Natural killer cell (primary cell): Measurements from ENCODE around the gene SETDB1. TPM values are rescaled to one million over a fixed set of nuclear protein-coding genes. Genes with fewer than 3 reads are reported as not detected.

ENCODE experiments used
- ATAC-seq, 3 donors: fragments of 150-1000 bp in 2 of 3; fragments of 200-7000 bp in 1 of 3; cut with Tn5 transposase; 1 replicate in 1 of 3; 2 replicates in 2 of 3; pipeline ENCODE4 v1.10.0; 2021; ENCODE audit warnings: mild to moderate bottlenecking in 2 of 3, moderate library complexity in 2 of 3
- DNase-seq, 2 donors: peaks; one replicate each; pipeline versions ENCODE4 v3.0.0 to v3.0.0-alpha.2; 2013 to 2021; ENCODE audit warnings: mixed read lengths in 1 of 2
- H3K27ac ChIP-seq: one replicate; pipeline ENCODE4 v1.5.1; 2013; ENCODE audit warnings: mild to moderate bottlenecking, low read length
- H3K27me3 ChIP-seq: one replicate; pipeline ENCODE4 v1.6.1; 2013; ENCODE audit warnings: low read length; ENCODE audit not compliant: control insufficient read depth, insufficient read depth
- H3K36me3 ChIP-seq: one replicate; pipeline ENCODE4 v1.6.1; 2013; ENCODE audit warnings: low read length; ENCODE audit not compliant: control insufficient read depth, insufficient read depth
- H3K4me1 ChIP-seq: one replicate; pipeline ENCODE4 v1.6.1; 2013; ENCODE audit warnings: low read length; ENCODE audit not compliant: control insufficient read depth, insufficient read depth
- H3K4me3 ChIP-seq: one replicate; pipeline ENCODE4 v1.5.1; 2013; ENCODE audit warnings: low read length
- H3K9me3 ChIP-seq: one replicate; pipeline ENCODE4 v1.6.1; 2013; ENCODE audit warnings: low read length; ENCODE audit not compliant: control insufficient read depth, insufficient read depth
- H3K27ac Mint-ChIP-seq, 2 donors: one replicate each; pipeline ENCODE4 v1.8.0; 2022; ENCODE audit warnings: mild to moderate bottlenecking in 2 of 2, mixed read lengths in 2 of 2, moderate library complexity in 1 of 2
- H3K27me3 Mint-ChIP-seq, 2 donors: one replicate each; pipeline ENCODE4 v1.8.0; 2022; ENCODE audit warnings: low read depth in 2 of 2, mixed read lengths in 2 of 2
- H3K36me3 Mint-ChIP-seq: one replicate; pipeline ENCODE4 v1.8.0; 2022; ENCODE audit warnings: mixed read lengths
- H3K4me1 Mint-ChIP-seq, 2 donors: one replicate each; pipeline ENCODE4 v1.8.0; 2022; ENCODE audit warnings: mixed read lengths in 2 of 2
- H3K4me3 Mint-ChIP-seq: one replicate; pipeline ENCODE4 v1.8.0; 2022; ENCODE audit warnings: mild to moderate bottlenecking, moderate library complexity, mixed read lengths
- H3K9me3 Mint-ChIP-seq, 2 donors: one replicate each; pipeline ENCODE4 v1.8.0; 2022; ENCODE audit warnings: mixed read lengths in 2 of 2
- CTCF ChIP-seq: fragments of 200-600 bp; IDR thresholded peaks from one replicate; pipeline ENCODE4 v1.8.0; 2022; ENCODE audit warnings: antibody characterized with exemption
- WGBS: methylation state at CpG from one replicate; pipeline ENCODE4 v1.1.7; 2013; ENCODE audit warnings: missing lambda C conversion rate; ENCODE audit not compliant: insufficient coverage; 5-methylcytosine and 5-hydroxymethylcytosine counted together
- intact Hi-C: fragments of 100-400 bp; cut with micrococcal nuclease; formaldehyde crosslinking; loops from one replicate; pipeline ENCODE4 v1.14.2; 2022
- total RNA-seq, 4 donors: library from RNA; stranded (reverse); fragments of 120-200 nt in 1 of 4; gene quantifications; one replicate each; pipeline versions ENCODE4 v1.2.3 to v1.2.4, GENCODE V29; 2013 to 2022

The SETDB1 gene
- total RNA-seq, 3 donors from 2014 or later (not counting 1 experiment from before 2014, with no cell fraction given) = 64.6 to 74.3 (median 70.5) TPM

- Mint-ChIP-seq H3K27me3 (no peaks in the 10 kb centered on the region), H3K36me3 (peaks cover 10% of the 10 kb centered on the region), H3K9me3 (no peaks in the 10 kb centered on the region), H3K4me3 (no peak overlapping the region), H3K4me1 (no peaks in the 10 kb centered on the region), H3K27ac (no peak overlapping the region)
- no peak for TF ChIP-seq CTCF
- ATAC-seq (no peak), DNase-seq (no peak)
- Histone ChIP-seq H3K9me3 (no peaks in the 10 kb centered on the region), H3K4me3 (no peak overlapping the region), H3K36me3 (peaks cover 72% of the 10 kb centered on the region), H3K27me3 (no peaks in the 10 kb centered on the region), H3K4me1 (no peaks in the 10 kb centered on the region), H3K27ac (no peak overlapping the region)
- WGBS = 96% methylated on average over 7 of the region's 7 CpGs
- intact Hi-C loops = no loop called here
These were observed 34.5 kb downstream of the SETDB1 start for GRCh38 chr1:150960646-150961045.

- no peak for DNase-seq
- H3K36me3 Mint-ChIP-seq = peaks cover 17% of the 10 kb centered on the region
- WGBS = 66% methylated on average over 2 of the region's 4 CpGs
- no peaks in the 10 kb centered on the region for H3K4me1 ChIP-seq
- H3K27ac Mint-ChIP-seq = no peak overlapping the region
- ATAC-seq = no peak
- no peak overlapping the region for H3K27ac ChIP-seq
- peaks cover 0 to 5% of the 10 kb centered on the region in 2 donors for H3K4me1 Mint-ChIP-seq
- H3K9me3 ChIP-seq = no peaks in the 10 kb centered on the region
- intact Hi-C loops = no loop called here
- no peaks in the 10 kb centered on the region for H3K27me3 ChIP-seq
- peaks cover 76% of the 10 kb centered on the region for H3K36me3 ChIP-seq
- H3K4me3 Mint-ChIP-seq = no peak overlapping the region
- H3K4me3 ChIP-seq = no peak overlapping the region
- no peak for TF ChIP-seq CTCF
- H3K27me3 Mint-ChIP-seq = no peaks in the 10 kb centered on the region
- H3K9me3 Mint-ChIP-seq = no peaks in the 10 kb centered on the region
These were observed 35.6 kb downstream of the SETDB1 start for GRCh38 chr1:150961756-150962155.

GRCh38 chr1:150963321-150964163 is 37.4 kb downstream of the SETDB1 start:
- Histone ChIP-seq H3K27me3 (no peaks in the 10 kb centered on the region), H3K9me3 (no peaks in the 10 kb centered on the region), H3K27ac (no peak overlapping the region), H3K4me1 (no peaks in the 10 kb centered on the region), H3K36me3 (peaks cover 91% of the 10 kb centered on the region), H3K4me3 (no peak overlapping the region)
- peaks cover 17% of the 10 kb centered on the region for H3K36me3 Mint-ChIP-seq
- no peak for TF ChIP-seq CTCF
- peak overlapping the region; percentile 7 to 29 for H3K27ac Mint-ChIP-seq
- no peak overlapping the region for H3K4me3 Mint-ChIP-seq
- H3K9me3 Mint-ChIP-seq = no peaks in the 10 kb centered on the region
- DNase-seq (no peak), ATAC-seq (no peak)
- no peaks in the 10 kb centered on the region for H3K27me3 Mint-ChIP-seq
- H3K4me1 Mint-ChIP-seq = peaks cover 0 to 12% of the 10 kb centered on the region in 2 donors
- WGBS = 92% methylated on average over 10 of the region's 10 CpGs
- intact Hi-C loops = no loop called here

- no peaks in the 10 kb centered on the region for H3K27me3 ChIP-seq
- H3K4me3 Mint-ChIP-seq = no peak overlapping the region
- no peaks in the 10 kb centered on the region for H3K27me3 Mint-ChIP-seq
- 97% methylated on average over 5 of the region's 5 CpGs for WGBS
- peak overlapping the region in 1 of 2 donors; percentile 7 for H3K27ac Mint-ChIP-seq
- no peaks in the 10 kb centered on the region for H3K9me3 ChIP-seq
- H3K9me3 Mint-ChIP-seq = no peaks in the 10 kb centered on the region
- peaks cover 0 to 12% of the 10 kb centered on the region in 2 donors for H3K4me1 Mint-ChIP-seq
- ATAC-seq (no peak), DNase-seq (no peak)
- no peak for TF ChIP-seq CTCF
- no peak overlapping the region for H3K27ac ChIP-seq
- intact Hi-C loops = no loop called here
- peaks cover 90% of the 10 kb centered on the region for H3K36me3 ChIP-seq
- H3K36me3 Mint-ChIP-seq = peaks cover 17% of the 10 kb centered on the region
- H3K4me1 ChIP-seq = no peaks in the 10 kb centered on the region
- no peak overlapping the region for H3K4me3 ChIP-seq
These were observed 38.0 kb downstream of the SETDB1 start for GRCh38 chr1:150964164-150964489.
